ENCODE measurements around the gene SSH2.
"Not testable (repeated sequence)": the region's sequence is repeated elsewhere in the genome, so short reads cannot be mapped to it uniquely, and the experiment has no call there.

The SSH2 gene

DNA sequence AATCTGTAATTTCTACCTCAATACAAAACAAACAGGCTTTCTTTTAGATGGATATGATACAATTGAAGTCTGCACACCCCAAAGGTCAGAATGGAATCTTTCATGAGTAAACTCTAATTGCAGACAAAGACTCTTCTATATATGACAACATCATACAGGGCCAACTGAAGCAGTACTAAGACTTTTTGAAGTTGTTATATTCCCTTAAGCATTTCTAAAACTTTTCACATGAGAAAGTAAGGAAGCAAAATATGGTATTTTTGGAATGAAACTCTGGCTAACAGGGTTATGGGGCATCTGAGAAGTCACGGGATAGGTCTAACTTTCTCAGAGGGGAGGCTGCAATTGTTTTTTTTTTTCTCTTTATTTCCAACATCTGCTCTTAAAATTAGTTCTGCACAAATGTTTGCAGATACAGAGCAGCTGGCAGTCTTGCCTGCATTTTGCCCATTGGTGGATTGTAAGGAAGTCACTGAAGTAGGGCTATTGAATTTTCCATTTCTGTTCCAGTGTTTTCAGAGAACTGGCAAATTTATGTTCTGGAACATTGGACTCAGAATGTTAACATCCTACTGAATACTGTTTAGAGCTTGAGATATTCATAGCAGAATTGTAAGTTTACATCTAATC is 59.1 kb downstream of the SSH2 start:
- DNase-seq = no peak

DNA sequence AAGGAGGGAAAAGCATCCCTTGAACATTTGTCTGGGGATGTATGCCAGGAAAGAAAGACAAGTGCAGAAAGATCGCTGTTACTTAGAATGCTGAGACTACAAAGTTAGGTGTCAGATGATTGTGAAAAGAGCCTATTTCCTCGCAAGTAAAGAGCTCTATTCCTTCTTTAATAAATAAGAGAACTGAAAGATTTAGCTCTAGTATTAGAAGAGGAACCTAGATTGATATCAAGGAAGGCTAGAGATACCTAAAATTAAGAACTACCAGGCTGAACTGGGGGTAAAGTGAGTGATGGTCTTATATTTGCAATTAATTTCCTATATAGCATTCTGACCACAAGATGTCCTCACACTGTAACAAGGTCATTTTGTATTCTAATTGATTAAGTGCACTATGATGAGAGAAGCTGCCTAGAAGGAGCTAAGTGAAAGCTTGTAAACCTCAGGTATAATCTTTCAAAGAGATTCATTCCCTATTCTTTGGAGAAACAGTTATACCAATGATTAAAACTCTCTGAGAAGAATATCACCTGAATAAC is 62.3 kb downstream of the SSH2 start:
- no peak for DNase-seq

DNA sequence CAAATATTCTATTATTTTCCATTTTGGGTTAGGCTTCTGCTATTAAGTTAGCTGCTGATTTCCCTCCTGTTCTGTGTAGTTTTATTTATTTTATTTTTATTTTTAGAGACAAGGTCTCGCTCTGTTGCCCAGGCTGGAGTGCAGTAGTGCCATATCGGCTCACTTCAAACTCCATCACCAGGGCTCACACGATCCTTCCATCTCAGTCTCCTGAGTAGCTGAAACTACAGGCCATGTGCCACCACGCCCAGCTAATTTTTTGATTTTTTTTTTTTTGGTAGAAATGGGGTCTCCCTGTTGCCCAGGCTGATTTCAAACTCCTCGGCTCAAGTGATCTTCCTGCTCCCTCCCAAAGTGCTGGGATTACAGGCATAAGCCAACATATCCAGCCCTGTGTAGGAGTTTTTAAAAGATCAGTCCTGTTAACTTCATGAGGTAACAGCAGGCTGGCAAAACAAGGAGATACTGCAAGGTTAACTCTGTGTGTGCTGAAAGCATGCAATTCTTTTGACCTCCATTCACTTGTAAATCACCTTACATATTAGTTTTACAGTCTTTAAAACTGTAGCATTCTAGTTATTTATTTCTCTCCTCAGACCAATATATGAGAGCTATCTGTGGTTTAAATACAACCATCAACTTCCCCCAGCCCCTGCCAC is 63.2 kb downstream of the SSH2 start:
- DNase-seq = no peak

DNA sequence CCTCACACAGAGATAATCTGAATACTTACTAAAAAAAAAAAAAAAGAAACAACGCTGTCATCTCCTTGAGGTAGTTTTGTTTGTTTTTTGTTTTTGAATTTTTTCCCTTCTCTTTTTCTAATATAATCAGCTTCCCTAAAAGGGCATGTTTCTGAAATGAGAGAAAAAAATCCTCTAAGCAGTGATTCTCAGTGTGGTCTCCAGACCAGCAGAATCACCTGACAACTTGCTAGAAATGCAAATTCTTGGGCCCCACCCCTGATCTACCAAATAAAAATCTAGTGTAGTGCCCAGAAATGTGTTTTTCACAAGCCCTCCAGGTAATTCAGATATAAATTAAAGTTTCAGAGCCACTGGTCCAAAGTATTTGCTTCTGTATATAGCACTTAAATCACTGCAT is 65.4 kb downstream of the SSH2 start:
- DNase-seq = no peak

DNA sequence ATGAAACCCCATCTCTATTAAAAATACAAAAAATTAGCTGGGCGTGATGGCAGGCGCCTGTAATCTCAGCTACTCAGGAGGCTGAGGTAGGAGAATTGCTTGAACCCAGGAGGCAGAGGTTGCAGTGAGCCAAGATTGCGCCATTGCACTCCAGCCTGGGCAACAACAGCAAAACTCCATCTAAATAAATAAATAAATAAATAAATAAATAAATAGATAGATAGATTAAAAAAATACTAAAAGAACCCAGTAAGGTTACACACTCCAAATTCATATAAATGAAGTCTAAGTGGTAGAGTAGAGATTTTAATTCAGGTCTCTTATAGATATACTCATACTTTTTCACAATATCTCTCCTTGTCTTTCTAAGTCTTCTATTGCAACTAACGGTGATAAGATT is 65.9 kb downstream of the SSH2 start:
- DNase-seq = not testable (repeated sequence)

DNA sequence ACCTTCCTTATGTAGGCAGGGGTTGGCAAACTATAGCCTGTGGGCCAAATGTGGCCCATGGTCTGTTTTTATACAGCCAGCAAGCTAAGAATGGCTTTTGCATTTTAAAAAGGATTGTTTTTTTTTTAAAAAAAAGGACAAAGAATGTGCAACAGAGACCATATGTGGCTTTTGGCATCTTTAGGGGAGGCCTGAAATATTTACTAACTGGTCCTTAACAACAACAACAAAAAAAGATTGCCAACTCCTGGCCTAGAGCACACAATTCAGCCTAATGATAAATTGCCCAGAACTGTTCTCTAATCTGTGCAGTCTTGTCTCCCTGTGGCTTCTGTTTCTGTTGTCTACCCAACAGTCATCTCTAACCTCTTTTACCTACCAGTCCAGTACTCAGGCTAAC is 67.1 kb downstream of the SSH2 start:
- no peak for DNase-seq

DNA sequence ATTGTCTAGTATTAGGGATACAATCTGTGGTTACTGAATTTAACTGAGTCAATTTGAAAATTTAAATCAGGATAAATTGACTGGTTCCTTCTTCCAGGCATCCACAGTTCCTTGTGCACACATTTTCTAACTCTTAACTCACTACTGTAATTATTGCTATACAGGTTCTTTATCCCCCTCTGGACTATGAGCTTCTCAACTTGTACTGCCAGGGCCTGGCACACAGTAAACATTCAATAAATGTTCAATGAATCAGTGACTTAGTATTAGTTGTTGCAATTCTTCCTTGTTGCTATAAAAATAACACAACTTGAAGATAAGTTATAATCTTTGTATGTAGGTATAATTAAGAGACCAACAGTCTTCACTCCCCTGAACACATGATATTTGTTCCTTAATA is 67.9 kb downstream of the SSH2 start:
- DNase-seq = no peak

DNA sequence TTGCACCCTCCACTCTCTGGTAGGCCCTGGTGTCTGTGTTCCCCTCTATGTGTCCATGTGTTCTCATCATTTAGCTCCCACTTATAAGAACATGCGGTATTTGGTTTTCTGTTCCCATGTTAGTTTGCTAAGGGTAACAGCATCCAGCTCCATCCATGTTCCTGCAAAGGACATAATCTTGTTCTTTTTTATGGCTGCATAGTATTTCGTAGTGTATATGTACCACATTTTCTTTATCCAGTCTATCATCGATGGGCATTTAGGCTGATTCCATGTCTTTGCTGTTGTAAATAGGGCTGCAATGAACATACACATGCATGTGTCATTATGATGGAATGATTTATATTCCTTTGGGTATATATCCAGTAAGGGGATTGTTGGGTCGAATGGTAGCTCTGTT is 70.6 kb downstream of the SSH2 start:
- not testable (repeated sequence) for DNase-seq

DNA sequence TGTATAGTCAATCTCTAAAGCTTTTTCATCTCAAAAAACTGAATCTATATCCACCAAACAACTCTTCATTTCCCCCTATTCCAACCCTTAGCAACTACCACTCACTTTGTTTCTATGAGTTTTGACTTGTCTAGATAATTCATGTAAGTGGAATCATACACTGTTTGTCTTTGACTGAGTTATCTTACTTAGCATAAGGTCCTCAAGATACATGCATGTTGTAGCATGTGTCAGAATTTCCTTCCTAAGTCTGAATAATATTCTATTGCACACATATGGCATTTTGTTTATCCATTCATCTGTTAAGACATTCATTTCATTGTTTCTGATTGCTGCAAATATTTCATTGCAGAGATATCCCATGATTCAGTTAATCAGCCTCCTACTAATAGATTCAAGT is 72.2 kb downstream of the SSH2 start:
- DNase-seq = no peak

DNA sequence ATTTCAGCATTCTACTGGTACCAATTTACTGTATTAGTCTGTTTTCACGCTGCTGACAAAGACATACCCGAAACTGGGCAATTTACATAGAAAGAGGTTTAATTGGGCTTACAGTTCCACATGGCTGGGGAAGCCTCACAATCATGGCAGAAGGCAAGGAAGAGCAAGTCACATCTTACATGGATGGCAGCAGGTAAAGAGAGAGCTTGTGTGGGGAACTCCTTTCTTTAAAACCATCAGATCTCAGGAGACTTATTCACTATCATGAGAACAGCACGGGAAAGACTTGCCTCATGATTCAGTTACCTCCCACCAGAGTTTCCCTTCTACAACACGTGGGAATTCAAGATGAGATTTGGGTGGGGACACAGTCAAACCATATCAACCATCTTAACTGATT is 72.9 kb downstream of the SSH2 start:
- not testable (repeated sequence) for DNase-seq

DNA sequence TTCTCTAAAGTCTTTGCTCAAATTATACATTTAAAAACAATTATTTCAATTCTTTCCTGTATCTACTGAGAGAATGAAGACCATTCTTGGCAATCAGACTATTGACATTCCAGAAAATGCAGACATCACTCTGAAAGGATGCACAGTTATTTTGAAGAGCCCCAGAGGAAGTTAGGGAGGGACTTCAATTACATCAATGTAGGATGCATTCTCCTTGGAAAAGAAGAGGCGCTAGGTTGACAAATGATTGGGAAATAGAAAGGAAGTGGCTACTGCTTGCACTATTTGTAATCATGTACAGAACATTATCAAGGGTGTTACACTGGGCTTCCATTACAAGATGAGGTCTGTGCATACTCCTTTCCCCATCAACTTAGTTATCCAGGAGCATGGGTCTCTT is 74.3 kb downstream of the SSH2 start:
- no peak for DNase-seq

DNA sequence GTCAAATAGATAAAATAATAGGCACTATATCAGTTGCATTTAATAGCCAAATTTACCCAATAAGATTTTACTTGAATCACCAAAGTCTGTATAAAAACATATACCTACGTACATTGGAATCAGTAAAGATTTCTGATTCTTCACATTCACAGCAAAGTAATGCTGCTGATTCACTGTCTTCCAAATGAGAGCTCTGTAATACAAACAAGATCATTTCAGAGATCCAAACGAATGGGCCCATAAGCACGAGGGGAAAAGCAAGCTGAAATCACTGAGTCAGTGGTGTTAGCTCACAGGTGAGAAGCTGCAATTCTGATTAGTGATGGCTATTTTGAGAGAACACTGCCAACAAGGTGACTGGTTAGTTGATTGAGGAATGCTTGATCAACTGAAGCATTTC is 81.3 kb downstream of the SSH2 start:
- no peak for DNase-seq

DNA sequence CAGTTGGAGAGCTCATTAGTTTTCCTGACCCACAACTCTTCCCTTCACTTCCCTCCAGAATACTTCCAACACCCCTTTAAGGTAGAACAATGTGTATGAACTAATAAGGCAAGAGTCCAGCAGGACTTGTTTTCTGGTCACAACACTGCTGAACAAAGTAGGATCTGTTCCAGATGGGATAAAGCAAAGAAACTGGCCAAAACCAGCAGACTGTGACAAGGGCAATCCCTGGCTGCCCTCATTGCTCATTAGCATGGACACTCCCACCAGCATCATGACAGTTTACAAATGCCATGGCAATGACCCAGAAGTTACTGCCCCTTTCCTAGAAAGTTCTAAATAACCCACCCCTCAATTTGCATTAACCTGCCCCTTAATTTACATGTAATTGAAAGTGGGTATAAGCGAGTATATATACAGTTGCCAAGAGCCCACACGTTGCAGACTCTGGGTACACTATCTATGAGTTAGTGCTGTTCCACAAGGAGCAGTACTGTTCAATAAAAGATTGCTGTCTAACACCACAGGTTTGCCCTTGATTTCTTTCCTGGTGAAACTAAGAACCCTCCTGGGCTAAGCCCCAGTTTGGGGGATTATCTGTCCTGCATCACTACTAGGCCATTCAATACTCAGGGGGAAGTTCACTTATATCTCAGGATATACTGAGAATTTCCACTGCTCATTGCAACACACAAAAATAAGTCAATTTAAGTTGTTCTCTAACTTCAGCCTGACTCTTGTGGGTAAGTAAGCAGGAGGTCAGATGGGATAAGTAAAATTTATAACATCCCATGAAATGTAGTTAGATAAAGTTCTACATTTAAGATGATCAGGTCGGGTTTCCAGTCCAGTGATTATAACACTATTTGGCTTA is 82.3 kb downstream of the SSH2 start:
- DNase-seq = no peak

DNA sequence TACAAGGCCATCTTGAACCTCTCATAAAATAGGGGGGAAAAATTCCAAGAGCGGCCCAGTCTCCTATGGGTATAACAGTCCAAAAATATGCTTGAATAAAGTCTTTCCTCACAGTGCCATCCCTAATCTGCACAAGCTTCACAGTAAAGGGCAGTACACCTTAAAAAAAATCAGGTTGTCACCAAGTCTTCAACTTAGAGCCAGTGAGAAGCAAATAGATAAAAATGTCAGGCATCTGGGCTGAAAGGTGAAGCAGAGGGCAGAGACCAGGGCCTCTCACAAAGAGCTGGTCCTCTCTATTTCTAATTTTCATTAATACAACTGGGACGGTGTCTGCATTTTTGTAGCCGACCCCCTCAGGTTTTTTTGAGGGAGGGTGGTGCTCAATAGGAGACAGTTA is 82.9 kb downstream of the SSH2 start:
- no peak for DNase-seq

DNA sequence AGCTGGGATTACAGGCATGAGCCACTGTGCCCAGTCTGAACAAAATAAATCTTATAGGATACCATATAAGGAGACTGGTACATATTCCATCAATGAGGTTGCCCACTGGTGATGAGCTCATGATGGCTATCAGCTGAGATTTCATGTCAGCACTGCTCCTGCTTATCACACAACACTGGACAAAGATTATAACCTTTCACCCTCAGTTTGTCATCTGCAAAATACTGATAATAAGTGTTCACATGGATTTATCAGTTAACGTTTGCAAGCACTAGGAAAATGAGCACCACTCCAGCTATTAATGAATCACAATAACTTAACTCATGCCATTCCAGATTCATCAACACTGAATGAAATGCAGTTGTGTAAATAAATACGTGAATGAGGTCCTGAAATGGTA is 83.7 kb downstream of the SSH2 start:
- DNase-seq = no peak

DNA sequence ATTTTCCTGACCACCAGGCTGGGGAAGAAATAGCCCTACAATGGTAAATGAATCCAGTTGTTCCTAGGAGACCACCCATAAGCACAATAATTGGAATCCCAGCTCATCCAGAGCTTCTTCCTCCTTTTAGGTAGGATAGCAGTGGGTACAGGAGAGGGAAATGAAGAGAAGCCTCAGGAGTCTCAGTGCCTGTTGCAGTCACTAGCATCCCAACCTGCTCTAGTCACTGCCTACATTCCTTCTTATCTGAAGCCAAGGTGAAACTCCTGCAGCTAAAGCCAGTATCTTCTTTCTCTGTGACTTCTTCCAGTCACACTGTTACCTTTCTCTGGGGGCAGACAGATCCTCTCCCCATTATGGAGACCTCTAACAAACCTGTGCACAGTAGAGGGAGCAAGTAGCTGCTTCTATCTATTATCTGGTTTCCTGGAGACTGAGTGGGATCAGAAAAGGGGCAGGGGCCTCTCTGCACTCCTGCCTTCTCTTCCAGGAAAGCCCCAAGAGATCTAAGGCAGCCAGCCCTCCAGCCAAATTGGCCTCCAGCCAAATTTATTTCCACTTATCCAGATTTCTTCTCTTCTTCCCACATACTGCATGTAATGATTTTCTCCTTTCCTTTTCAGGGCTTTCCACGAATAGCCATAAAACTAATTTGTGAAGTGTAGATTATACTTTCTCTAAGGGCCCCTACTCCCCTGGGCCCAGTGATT is 85.5 kb downstream of the SSH2 start:
- no peak for DNase-seq

DNA sequence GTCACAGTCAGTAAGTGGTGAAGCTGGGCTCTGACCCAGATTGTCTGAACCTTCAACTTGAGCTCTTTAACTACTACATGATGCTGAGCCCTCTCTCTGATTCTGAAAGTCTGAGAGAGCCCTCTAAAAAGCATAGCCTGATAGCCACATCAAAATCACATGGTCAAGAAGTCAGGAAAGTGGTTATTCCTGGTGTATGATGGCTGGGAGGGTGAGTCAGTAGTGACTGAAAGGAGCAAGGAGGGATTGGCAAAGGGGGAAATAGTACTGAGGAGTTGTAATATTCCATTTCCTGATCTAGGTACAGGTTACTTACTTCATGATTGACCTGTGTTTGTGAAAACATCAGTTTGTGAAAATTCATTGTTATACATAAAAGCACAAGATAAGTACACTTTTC is 89.1 kb downstream of the SSH2 start:
- no peak for DNase-seq

DNA sequence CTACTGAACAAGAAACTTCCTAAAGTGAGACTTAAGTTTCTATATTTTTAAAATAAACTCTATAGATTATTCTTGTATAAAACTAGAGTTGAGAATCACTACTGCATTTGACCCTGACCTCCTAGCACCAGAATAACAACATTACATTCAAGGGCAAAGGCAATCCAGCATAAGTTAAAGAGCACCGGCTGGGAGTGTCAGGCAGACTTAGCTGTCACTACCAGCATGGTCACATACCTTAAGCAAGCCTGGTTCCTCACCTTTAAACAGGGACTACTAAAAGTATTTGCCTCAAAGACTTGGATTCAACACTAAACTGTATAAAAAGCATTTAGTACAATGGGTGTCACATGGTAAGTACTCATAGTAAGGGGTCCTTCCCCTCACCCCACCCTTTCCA is 90.4 kb downstream of the SSH2 start:
- DNase-seq = no peak

DNA sequence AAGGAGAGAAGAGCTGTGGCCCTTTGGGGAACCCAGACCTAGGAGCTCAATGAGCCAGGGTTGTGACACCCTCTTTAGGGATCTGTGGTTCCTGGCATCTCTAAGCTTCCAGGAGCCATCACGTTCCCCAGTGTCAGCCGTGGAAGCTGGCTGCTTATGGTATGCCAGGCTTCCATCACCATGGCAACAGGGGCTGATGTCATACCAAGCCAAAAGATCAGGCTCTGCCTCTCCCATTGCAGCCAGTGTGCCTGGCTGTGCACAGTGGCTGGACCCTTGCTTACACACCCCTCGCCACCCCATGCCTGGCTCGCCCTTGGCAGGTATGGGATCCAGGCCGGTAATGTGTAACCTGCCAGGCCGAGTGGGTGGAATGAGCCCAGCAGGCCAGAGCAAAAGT is 91.1 kb downstream of the SSH2 start:
- DNase-seq = no peak

DNA sequence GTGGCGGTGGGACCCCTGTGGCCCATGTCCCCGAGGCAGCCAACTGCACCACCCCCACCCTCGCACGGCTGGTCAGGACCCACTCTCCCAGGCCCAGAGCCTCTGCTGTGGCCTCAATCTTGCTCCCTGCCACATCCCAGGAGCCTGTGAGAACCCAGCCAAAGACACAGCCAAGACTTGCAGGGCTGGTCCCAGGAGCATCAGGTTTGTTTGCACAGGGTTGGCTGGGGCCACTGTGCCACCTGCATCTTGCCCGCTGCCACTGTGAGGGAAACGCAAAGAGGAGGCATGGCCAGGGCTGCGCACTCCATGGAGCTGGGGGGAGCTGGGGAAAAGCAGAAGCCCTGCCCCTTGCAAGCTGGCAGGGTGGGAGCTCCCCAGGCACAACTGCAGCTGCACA is 92.5 kb downstream of the SSH2 start:
- DNase-seq = no peak

DNA sequence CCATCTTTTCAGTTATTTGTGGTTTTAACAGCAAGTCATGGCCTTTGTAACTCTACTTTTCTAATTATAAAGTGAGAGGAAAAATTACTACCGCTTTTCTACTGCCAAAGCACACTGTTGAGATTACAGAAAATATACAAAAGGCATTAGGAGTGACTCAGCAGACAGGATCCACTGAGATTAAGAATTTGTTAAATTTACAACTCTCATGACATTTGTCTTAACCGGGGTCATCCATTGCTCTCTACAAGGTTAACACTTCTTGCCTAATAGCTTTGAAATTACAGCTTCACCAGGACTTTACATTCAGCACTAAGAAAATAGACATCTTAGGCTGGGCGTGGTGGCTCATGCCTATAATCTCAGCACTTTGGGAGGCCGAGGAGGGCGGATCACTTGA is 93.4 kb downstream of the SSH2 start:
- no peak for DNase-seq

DNA sequence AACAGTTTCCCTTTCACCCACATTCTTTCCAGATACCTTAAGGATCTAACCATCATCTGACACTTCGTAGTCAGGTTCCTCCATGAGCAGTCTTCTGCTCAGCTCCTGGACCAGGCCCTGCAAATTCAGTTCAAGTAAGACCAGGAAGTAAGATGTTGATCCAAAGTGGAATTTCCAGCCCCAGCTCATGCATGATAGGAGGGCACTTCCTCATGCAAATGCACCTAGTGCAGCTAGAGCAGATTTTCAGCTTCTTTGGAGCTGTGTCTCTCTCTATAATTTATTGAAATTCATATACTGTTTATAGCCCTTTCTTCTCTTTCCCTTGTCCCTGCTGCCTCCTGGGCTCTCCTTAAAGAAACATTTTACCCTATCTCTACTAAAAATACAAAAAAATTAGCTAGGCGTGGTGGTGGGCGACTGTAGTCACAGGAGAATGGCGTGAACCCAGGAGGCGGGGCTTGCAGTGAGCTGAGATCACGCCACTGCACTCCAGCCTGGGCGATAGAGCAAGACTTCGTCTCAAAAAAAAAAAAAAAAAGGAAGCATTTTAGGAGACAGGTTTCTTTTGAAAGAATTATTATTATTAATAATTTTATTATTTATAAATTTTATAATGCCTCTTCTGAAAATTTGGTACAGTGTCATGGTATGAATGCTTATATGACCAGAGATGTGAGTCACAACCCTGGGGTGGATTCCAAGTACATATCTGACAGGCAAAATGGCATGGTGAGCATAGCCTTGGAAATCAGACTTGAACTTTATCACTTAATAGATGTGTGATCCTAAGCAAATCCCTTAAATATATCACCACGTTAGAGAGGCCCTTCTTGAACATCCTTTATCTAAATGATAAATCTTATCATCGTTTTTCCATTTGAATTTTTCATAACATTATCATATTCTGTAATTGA is 94.3 kb downstream of the SSH2 start:
- DNase-seq = no peak

Measured in stimulated activated CD4-positive, alpha-beta T cell treated with anti-CD3 and anti-CD28 coated beads, Interleukin-4, amount 100 ng/mL, for 4 hours (primary cell).